Cardiac fibroblast (primary cell): Measurements from ENCODE around the gene MED22.
A peak's percentile ranks its signal among the peaks of the same experiment; 100 is the strongest.

ENCODE experiments used
- DNase-seq, 2 donors: peaks; one replicate each; pipeline versions ENCODE4 v3.0.0 to v3.0.0-alpha.2; 2010; ENCODE audit warnings: low read depth in 2 of 2
- H3K4me3 ChIP-seq, 2 donors: replicated peaks in 1 of 2; 1 replicate in 1 of 2; 2 replicates in 1 of 2; pipeline ENCODE4 v1.5.1; 2011; ENCODE audit warnings: low read depth in 2 of 2, low read length in 2 of 2, mild to moderate bottlenecking in 2 of 2, moderate library complexity in 1 of 2
- CTCF ChIP-seq: IDR thresholded peaks from one replicate; pipeline ENCODE4 v1.5.1; 2011; ENCODE audit warnings: low read depth, mild to moderate bottlenecking, low read length, inconsistent platforms

The MED22 gene

GRCh38 chr9:133349965-133350616 is 2.2 kb upstream of the MED22 start:
- DNase-seq = no peak
- H3K4me3 ChIP-seq = peak overlapping the region in 1 of 2 donors; percentile 99

GRCh38 chr9:133348718-133349573 is 1.0 kb upstream of the MED22 start:
- TF ChIP-seq CTCF = no peak
- no peak for DNase-seq
- peak overlapping the region; percentile 98 to 99 for H3K4me3 ChIP-seq

More at GRCh38 chr9:133349965-133350616, 2.2 kb upstream of the MED22 start:
- no peak for TF ChIP-seq CTCF

- H3K4me3 ChIP-seq = peak overlapping the region; percentile 98 to 99
- no peak for TF ChIP-seq CTCF
- peak; percentile 31 to 33 for DNase-seq
Measured at GRCh38 chr9:133347515-133347984, 381 bp downstream of the MED22 start.

GRCh38 chr9:133346021-133346785 is 1.7 kb downstream of the MED22 start:
- no peak for TF ChIP-seq CTCF
- H3K4me3 ChIP-seq = peak overlapping the region; percentile 98 to 99
- no peak for DNase-seq

GRCh38 chr9:133345596-133345995 is 2.3 kb downstream of the MED22 start:
- no peak for TF ChIP-seq CTCF
- no peak for DNase-seq
- H3K4me3 ChIP-seq = no peak overlapping the region

- H3K4me3 ChIP-seq = no peak overlapping the region
- no peak for DNase-seq
- no peak for TF ChIP-seq CTCF
Measured at GRCh38 chr9:133344979-133345378, 3.0 kb downstream of the MED22 start.
